CMK (cell line): ENCODE data around the gene ZAR1.
A peak's percentile ranks its signal among the peaks of the same experiment; 100 is the strongest.
"Not testable (repeated sequence)": the region's sequence is repeated elsewhere in the genome, so short reads cannot be mapped to it uniquely, and the experiment has no call there.

ENCODE experiments used
- DNase-seq: peaks from one replicate; pipeline ENCODE4 v3.0.0-alpha.2; 2010; ENCODE audit warnings: low read depth

ZAR1 gene, protein sequence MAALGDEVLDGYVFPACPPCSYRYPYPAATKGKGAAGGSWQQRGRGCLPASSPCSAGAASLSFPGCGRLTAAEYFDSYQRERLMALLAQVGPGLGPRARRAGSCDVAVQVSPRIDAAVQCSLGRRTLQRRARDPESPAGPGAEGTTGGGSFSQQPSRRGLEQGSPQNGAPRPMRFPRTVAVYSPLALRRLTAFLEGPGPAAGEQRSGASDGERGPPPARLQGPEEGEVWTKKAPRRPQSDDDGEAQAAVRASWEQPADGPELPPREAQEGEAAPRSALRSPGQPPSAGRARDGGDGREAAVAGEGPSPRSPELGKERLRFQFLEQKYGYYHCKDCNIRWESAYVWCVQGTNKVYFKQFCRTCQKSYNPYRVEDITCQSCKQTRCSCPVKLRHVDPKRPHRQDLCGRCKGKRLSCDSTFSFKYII

DNA sequence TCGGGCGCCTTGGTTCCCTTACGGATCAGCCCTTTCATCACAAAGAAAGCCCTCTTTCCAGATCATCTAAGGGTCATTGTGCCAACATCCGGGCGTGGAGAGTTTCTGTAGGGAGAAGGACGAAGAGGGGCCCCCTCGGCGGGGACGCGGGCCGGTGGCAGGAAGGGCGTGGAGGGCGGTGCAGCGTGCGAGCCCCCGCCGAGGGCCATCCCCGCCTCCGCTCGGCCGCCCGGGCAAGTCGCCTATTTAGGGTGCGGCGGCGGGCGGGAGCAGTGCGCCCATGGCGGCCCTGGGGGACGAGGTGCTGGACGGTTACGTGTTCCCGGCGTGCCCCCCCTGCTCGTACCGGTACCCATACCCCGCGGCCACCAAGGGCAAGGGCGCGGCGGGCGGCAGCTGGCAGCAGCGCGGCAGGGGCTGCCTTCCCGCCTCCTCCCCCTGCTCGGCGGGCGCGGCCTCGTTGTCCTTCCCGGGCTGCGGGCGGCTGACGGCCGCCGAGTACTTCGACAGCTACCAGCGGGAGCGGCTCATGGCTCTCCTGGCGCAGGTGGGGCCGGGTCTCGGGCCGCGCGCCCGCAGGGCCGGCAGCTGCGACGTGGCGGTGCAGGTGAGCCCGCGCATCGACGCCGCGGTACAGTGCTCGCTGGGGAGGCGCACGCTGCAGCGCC, at the start of gene ZAR1:
TSS of gene ZAR1 (plus strand) at position 241 of the 668 bp plus-strand sequence. CDS start at position 281, 40 bp downstream.
- no peak for DNase-seq

DNA sequence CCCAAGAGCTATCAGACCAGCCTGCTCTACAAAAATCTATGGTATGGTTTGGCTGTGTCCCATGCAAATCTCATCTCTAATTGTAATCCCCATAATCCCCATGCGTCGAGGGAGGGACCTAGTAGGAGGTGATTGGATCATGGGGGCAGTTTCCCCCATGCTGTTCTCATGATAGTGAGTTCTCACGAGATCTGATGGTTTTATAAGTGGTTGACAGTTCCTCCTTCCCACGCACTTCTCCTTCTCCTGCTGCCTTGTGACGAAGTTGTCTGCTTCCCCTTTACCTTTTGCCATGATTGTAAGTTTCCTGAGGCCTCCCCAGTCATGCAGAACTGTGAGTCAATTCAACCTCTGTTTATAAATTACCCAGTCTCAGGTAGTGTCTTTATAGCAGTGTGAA, 49.1 kb upstream of the ZAR1 start:
- peak; percentile 7 for DNase-seq

DNA sequence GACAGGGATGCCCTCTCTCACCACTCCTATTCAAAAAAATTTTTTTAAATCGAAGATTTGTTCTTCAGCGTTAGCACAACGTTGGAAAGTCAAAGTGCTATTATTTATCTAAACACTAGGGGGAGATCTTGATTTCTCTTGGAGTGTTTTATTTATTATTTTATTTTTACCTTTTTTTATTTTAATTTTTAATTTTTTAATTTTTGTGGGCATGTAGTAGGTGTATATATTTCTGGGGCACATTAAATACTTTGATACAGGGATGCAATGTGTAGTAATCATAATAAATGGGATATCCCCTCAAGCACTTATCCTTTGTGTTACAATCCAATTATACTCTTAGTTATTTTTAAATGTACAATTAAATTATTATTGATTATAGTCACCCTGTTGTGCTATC, 44.3 kb upstream of the ZAR1 start:
- no peak for DNase-seq

DNA sequence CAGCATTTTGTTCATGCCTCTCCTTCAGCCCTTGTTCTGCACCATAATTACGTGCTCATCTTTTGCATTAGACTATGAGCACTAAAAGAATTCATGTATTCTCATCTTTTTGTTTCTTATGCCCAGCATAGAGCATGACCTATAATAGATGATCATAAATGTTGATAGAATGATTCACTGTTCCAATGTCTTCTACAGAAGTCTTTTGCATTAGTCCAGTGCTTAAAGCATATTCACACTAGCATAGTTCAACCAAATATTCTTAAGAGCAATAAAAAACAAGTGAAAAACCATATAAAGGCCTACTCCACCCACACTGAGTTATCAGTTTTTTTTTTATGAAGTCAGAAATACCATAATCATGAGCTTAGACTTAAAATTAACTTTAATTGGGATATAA, 43.4 kb upstream of the ZAR1 start:
- no peak for DNase-seq

DNA sequence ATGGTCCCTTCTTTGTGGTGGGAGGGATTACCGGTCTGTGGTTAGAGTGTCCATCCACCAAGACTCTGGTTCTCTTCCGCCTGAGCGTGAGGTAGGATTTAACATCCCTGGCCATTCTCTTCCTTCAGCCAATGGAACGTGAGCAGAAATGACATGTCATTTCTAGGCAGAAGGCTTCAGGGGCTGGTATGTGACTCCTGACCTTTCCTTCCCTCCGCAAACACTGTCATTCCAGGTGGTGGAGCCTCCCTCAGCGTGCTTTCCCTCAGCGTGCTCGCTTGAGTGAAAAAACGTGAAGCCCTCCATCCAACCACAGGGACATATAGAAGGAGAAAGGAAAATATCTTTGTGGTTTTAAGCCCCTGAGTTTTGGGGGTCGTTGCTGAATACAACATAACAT, 40.9 kb upstream of the ZAR1 start:
- DNase-seq = no peak

DNA sequence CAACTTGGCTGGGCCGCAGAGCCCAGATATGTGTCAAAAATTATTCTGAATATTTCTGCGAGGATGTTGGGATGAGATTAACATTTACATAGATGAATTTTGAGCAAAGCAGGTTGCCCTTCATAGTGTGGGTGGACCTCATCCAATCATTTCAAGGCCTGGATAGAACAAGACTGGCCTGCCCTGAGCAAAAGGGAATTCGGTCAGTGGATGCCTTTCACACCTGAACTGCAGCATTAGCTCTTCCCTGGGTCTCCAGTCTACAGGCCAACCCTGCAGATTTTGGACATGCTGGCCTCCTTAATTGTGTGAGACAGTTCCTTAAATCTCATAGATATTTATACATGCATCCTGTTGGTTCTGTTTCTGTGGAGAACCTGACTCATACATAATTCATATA, 39.3 kb upstream of the ZAR1 start:
- no peak for DNase-seq

DNA sequence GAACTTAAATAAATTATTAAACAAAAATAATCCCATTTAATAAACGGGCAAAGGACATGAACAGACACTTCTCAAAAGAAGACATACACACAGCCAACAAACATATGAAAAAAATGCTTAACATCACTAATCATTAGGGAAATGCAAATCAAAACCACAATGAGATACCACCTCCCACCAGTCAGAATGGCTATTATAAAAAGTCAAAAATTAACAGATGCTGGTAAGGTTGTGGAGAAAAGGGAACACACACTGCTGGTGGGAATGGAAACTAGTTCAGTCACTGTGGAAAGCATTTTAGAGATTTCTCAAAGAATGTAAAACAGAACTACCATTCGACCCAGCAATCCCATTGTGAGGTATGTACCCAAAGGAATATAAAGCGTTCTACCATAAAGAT, 38.4 kb upstream of the ZAR1 start:
- not testable (repeated sequence) for DNase-seq

DNA sequence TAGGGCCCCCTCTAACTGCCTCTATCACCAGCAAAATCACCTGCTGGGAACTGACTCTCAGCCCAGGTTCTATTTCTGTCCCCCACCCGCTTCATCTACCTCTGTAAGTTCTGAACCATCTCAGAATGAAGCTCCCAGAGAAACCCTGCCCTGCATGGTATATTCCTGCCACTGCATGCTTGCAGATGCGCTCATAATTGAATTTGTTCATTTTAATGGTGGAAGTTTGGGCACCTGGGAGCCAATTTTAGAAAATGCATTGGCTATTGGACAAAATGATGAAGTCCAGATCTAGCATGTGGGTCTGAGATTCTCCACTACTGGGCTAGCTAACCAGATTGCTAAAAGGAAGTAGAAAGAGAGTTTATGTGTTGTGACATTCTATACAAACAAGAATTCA, 35.5 kb upstream of the ZAR1 start:
- no peak for DNase-seq

DNA sequence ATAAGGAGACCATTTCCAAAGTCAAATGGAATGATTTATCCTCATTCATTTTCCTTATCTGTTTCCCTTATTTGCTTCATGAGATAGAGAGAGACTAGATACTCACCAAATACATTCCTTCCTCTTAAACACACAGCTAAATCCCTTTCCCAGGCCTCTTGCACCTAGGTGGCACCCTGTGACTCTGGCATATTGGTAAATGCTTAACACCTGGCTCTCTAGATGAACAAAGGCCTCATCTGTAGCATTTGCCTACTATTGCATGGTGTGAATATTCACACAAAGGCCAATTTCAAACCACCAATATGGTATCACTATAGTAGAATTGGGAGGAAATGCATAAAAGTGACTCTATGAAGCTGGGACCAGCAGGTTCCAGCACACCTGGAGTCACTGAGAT, 29.1 kb upstream of the ZAR1 start:
- no peak for DNase-seq

DNA sequence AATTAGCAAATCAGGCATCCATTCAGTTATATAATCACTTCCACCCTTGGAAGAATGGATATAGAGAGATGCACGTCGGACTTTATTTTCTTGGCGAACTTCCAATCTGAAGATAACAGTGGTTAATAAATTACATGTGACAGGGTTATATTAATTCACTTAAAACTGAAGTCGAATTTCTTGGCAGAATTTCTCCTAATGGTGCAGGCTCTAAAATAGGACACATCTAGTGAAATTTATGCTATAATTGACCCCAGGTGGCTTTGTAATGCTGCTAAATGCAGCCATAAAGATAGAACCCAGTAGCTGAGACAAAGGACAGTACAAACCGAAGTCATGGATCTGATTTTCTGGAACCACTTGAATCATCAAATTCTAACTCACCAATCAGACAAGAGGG, 27.7 kb upstream of the ZAR1 start:
- DNase-seq = no peak

DNA sequence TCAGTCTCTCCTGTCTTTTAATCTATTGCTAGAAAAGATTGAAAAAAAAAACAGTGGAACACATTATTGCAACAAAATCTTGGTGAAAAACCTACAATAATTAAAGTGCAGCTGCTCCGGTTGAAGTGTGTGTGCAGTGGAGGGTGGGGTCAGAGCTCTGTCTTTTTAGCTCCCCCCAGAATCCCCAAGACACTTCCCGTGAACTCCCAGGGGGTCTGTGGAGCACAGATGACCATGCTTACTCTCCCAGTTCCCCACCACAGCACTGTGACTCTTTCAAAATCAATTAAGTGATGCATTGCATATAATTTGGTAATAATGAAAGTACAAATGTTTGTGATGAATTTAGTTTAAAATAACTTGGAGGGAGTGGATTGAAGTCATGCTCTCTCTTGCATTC, 22.6 kb upstream of the ZAR1 start:
- DNase-seq = no peak

DNA sequence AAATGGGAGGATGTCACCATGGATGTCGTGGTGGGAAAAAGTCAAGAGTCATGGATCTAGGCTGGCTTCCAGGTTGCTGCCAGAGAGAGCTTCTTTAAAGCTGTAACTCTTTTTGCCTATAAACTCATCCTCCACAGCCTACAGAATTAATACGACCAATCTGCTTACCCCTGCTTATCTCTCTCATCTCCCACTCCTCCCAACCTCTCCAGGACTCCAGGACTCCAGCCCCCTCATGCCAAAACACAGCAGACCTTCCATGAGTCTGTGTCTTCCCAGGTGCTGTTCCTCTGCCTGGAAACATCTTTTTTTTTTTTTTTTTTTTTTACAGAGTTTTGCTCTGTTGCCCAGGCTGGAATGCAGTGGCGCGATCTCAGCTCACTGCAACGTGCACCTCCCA, 22.2 kb upstream of the ZAR1 start:
- DNase-seq = no peak

DNA sequence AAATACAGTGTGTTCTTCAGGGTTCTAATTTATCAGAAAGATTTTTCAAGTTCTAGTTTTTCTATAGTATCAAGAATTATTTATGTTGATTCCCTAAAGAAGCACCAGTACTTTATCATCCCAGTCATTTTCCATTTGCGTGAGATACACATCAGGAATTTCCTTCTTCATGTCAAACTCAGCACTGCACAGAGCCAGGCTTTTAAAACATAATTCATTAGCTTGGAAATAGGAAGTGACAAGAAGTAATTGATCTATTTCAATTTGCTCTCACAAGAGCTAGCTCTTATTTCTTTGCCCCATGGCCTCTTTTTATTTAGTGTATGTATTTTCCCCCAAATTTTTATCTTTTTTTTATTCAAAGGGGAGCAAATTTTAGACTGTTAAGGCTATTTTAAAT, 19.9 kb upstream of the ZAR1 start:
- no peak for DNase-seq

DNA sequence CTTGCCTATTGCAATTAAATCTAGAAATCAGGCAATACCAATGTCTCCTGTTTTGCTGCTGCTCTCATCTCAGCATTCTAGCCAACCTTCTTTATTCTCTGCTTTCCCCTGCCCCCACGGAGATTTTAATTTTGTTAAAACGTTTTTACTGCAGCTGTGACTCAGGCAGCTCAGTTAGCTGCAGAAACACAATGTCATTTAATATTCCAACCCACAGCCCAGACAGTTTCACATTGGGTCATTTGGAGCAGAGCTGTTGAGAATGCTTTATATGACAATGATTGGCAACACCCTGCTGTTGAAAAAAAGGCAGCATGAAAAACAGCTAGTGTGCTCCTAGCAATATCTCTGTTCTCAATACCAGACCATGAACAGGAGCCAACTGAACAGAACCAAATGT, 19.5 kb upstream of the ZAR1 start:
- no peak for DNase-seq

DNA sequence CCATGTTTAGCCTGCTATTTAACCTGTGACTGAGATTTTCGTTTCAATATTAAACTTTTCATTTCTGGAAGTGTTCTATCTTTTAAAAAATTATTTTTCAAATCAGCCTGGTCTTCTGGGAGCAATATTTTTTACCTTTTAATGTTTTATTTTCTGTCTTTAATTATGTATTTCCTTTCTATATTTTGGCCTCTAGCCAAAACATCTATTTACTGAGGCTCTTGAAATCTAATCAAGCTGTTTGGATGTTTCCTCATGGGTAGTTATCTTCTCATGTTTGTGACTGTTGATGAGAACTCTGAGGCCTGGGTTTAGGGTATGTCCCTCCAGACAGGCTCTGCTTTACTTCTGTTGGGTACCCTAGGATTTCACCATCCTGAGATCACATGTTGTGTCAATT, 17.3 kb upstream of the ZAR1 start:
- DNase-seq = no peak

DNA sequence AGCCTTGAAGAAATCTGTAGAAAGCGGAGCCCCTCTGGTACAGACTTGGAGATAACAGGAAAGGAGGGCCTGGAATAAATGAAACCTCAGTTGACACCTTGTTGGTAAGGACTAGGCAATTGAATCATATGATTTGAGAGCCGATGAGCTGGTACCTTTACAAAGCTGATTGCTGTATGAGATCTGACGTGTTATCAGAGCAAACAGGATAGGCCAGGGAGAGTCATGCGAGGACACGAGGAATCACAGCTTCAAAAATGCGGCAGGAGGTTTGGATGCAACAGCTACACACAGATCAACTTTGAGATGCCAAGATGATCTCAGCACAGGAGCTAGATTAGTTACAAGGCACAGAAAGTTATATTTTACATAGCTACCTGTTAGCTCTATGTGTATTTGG, 14.3 kb upstream of the ZAR1 start:
- no peak for DNase-seq

DNA sequence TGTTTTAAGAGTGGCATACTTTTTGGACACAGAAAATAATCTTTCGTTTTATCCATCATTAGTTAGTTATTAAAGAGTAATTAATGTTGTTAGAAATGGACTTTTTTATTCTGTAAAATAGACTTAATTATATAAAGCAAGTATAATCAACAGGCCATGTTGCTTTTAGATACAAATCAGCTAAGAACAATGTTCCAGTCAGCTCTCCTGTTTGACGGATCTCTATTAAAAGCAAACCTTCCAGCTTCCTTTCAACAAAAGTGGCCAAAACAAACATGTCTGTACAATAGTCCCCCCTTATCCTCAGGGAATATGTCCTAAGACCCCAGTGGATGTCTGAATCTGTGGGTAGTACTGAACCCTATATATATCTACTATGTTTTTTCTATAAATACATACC, 11.8 kb upstream of the ZAR1 start:
- no peak for DNase-seq

DNA sequence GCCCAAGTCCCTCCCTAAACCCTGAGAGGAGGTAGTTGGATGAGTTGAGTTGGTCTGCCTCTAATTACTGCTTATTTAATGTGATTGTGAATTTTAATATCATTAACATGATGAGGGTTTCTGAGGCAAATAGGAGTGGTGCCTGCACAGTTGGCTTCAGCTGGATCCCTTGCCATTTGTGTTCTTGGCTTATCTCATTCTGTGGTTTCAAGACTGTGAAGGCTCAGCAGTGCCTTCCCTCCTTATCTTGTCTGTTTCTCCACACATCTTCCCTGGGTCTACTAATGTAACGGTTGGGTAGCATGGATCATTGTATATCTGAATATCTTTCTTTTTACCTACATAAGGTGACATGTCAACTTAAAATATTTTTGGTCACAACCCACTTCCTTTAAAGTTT, 8.5 kb upstream of the ZAR1 start:
- no peak for DNase-seq

DNA sequence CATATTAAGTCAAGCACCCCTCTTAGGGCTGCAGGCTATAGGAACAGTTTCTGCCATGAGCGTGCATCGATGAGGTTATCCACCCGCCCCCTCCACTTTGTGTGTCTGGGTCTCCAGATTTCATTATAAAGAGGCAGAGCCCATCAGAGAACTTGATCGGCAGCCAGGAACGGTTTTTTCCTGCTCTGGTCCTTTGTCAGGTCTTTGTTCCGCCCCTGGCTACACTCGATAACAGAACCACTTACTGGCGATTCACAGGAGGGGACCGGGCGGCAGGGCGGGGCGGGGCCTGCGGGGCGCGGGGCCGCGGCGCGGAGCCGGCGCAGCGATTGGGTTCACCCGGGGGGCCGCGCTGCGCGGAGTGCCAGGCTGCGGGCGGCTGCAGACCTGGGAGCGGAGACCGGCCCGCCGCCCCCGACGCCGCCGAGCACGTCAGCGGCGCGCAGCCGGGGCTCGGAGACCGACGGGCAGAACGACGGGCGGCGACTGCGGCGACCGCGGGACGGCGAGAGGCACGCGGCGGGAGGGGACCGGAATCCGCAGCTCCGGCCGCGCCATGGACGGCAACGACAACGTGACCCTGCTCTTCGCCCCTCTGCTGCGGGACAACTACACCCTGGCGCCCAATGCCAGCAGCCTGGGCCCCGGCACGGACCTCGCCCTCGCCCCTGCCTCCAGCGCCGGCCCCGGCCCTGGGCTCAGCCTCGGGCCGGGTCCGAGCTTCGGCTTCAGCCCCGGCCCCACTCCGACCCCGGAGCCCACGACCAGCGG, 6.9 kb upstream of the ZAR1 start, which contains the start of gene SLC10A4:
TSS of gene SLC10A4 (plus strand) at position 338 of the 771 bp plus-strand sequence. CDS start at position 557, 219 bp downstream.
- peak; percentile 36 for DNase-seq

DNA sequence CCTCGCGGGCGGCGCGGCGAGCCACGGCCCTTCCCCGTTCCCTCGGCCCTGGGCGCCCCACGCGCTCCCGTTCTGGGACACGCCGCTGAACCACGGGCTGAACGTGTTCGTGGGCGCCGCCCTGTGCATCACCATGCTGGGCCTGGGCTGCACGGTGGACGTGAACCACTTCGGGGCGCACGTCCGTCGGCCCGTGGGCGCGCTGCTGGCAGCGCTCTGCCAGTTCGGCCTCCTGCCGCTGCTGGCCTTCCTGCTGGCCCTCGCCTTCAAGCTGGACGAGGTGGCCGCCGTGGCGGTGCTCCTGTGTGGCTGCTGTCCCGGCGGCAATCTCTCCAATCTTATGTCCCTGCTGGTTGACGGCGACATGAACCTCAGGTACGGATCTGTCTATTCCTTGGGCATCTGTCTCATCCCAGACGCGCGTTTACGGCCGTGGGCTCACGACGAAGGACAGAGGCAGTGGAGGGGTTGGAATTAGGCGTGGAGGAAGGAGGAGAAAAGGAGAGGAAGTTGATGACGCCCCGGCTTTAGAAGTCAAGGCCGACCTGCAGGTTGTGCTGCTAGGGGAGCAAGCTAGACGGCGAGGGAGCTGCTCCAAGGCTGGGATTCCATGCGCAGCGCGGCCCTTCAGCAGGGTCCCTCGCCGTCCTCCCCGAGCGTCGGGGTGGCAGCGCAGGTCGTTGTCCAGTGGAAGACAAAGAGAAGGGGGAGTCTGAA, 6.1 kb upstream of the ZAR1 start:
- no peak for DNase-seq

DNA sequence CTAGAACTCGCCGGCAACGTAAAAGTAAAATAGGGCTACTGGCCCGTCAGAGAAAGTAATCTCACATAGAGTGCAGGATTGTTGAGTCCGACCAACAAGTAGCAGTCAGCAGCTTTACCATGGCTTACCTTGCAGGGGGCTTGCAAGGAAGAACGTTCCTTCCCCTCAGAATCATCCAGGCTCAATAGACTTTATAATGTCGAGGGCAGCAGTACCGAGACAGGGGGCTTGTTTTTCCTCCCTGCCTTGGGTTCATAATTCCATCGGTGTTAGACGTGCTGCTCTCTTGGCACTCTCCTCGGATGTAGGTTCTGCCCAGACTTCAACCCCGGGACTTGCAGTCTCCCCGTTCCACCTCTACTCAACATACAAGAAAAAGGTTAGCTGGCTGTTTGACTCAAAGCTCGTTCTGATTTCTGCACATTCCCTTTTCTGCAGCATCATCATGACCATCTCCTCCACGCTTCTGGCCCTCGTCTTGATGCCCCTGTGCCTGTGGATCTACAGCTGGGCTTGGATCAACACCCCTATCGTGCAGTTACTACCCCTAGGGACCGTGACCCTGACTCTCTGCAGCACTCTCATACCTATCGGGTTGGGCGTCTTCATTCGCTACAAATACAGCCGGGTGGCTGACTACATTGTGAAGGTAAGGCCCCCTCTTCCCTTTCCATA, 5.4 kb upstream of the ZAR1 start:
- no peak for DNase-seq

DNA sequence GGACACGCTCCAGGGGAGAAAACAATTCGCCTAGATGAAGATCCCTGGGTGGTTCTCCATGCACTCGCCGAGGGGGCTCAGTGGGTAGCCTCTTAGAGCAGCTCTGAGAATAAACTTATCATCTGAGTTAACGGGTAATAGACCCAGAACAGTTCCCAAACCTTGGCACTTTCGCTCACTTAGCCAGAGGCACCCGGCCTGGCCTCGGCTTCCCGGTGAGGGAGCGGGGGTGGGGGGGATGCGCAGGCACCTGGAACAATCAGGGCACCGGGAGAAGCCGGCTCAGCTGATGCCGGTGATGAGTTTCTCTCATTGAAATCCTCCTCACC, 405 bp upstream of the ZAR1 start:
- no peak for DNase-seq
